ENCODE measurements around the gene STK10.

DNA sequence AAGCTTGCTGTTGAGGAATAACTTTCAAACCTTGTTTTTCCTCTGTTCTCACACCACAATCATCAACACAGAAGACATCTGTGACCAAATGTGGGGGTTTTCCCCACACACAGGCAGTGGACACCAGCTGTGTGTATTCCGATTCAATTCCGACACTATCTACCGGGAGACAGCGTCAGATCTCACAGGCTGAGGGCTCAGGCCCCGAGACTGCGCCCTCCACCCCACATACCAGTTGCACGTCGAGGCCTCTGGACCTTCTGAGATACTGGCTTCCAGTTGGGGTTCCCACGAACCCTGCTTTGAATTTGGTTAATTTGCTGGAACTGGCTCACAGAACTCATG, 41.3 kb downstream of the STK10 start:
- TF ChIP-seq TBP (optimal IDR thresholded peaks at IDR 0.05; ENCODE audit: low read depth, low read length) (no peak), REST (IDR thresholded peaks at IDR 0.05; ENCODE audit: borderline replicate concordance) (no peak), REST (CRISPR knock-in tag; IDR thresholded peaks at IDR 0.05; ENCODE audit: low read depth) (no peak), TARDBP (IDR thresholded peaks at IDR 0.05) (no peak)
